NCI-H2196 (cell line): ENCODE results near the gene TMEM88.

ENCODE experiments used
- DNase-seq: peaks from one replicate; lab custom pipeline; 2025; ENCODE audit not compliant: unreplicated experiment; lab: John Stamatoyannopoulos, UW

Gene TMEM88

GRCh38 chr17:7843536-7844291, 11.2 kb upstream of the TMEM88 start:
- DNase-seq = peak; percentile 74

- peak; percentile 75 for DNase-seq
These were observed 10.3 kb upstream of the TMEM88 start for GRCh38 chr17:7844292-7845154.

GRCh38 chr17:7845359-7846062, 9.4 kb upstream of the TMEM88 start:
- no peak for DNase-seq

- no peak for DNase-seq
These were observed 8.7 kb upstream of the TMEM88 start for GRCh38 chr17:7846063-7846735.

GRCh38 chr17:7846765-7847661, 7.9 kb upstream of the TMEM88 start:
- DNase-seq = no peak

GRCh38 chr17:7848131-7848579, 6.7 kb upstream of the TMEM88 start:
- DNase-seq = no peak

- no peak for DNase-seq
These were observed 6.1 kb upstream of the TMEM88 start for GRCh38 chr17:7848739-7849129.

GRCh38 chr17:7849130-7849750, 5.6 kb upstream of the TMEM88 start:
- DNase-seq = no peak

GRCh38 chr17:7849751-7850504, 4.9 kb upstream of the TMEM88 start:
- no peak for DNase-seq

GRCh38 chr17:7850701-7851437, 4.0 kb upstream of the TMEM88 start:
- DNase-seq = no peak

GRCh38 chr17:7851438-7852261, 3.2 kb upstream of the TMEM88 start:
- peak; percentile 84 for DNase-seq

- no peak for DNase-seq
These were observed 2.6 kb upstream of the TMEM88 start for GRCh38 chr17:7852262-7852670.

- no peak for DNase-seq
These were observed 1.8 kb upstream of the TMEM88 start for GRCh38 chr17:7852919-7853690.

- no peak for DNase-seq
These were observed 1.2 kb upstream of the TMEM88 start for GRCh38 chr17:7853691-7854038.

GRCh38 chr17:7854078-7854777, 638 bp upstream of the TMEM88 start:
- no peak for DNase-seq

- no peak for DNase-seq
These were observed 769 bp downstream of the TMEM88 start for GRCh38 chr17:7855660-7856010.
